Germinal center (tissue), 1 donor: ENCODE data around the gene TBL2.
"Not testable (repeated sequence)": the region's sequence is repeated elsewhere in the genome, so short reads cannot be mapped to it uniquely, and the experiment has no call there.

Source experiments
- DNase-seq: peaks from one replicate; pipeline ENCODE4 v3.0.0; 2012; ENCODE audit warnings: mixed read lengths, low spot score

TBL2 gene, protein sequence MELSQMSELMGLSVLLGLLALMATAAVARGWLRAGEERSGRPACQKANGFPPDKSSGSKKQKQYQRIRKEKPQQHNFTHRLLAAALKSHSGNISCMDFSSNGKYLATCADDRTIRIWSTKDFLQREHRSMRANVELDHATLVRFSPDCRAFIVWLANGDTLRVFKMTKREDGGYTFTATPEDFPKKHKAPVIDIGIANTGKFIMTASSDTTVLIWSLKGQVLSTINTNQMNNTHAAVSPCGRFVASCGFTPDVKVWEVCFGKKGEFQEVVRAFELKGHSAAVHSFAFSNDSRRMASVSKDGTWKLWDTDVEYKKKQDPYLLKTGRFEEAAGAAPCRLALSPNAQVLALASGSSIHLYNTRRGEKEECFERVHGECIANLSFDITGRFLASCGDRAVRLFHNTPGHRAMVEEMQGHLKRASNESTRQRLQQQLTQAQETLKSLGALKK

DNA sequence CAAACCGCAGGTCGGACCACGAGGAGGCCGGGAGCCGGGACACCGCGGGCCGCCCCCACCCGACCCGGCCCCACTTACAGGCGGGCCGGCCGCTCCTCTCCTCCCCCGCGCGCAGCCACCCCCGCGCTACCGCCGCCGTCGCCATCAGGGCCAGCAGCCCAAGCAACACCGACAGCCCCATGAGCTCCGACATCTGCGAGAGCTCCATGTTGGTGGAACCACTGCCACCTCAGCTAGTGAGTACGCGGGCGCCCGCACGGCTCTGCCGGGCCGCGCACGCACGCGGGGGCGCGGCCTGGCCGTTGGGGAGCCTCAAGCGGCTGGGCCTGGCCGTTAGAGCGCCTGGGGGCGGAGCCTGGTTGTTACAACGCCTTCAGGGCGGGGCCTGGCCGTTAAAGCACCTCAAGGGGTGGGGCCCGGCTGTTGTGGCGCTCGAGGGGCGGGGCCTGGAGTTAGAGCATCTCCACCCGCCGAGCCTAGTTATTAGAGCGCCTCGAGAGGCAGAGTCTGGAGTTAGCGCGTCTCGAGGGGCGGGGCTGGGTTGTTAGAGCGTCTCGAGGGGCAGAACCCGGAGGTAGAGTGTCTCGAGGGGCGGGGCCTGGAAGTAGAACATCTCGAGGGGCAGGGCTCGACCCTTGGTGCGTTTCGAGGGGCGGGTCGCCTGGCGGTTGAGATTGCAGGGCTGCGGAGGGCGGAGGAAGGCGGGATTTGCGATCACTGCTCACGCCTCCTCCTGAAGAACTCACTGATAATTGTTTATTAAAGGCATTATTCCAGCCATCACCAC lies at the start of gene TBL2:
Gene TBL2 (minus strand): TSS at position 238 of the 787 bp plus-strand sequence. CDS start 30 bp downstream, at position 208.
- DNase-seq, result peak; percentile 99

- no peak for DNase-seq
Measured at GRCh38 chr7:73626814-73627213, 48.4 kb upstream of the TBL2 start.

DNA sequence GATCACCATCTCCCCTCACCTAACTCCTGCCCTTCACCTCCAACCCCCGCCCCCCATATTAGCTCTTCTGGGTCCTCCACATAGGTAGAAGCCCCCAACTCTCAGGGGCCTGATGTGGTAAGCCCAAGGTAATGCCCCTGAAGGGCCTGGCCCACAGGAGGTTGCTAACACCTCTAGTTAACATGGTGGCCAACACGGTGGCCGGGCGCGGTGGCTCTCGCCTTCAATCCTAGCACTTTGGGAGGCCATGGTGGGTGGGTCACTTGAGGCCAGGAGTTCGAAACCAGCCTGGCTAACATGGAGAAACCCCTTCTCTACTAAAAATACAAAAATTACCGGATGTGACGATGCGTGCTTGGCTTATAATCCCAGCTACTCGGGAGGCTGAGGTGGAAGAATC lies 46.9 kb upstream of the TBL2 start:
- no peak for DNase-seq

- DNase-seq, result no peak
Measured at GRCh38 chr7:73624669-73625001, 46.3 kb upstream of the TBL2 start.

DNA sequence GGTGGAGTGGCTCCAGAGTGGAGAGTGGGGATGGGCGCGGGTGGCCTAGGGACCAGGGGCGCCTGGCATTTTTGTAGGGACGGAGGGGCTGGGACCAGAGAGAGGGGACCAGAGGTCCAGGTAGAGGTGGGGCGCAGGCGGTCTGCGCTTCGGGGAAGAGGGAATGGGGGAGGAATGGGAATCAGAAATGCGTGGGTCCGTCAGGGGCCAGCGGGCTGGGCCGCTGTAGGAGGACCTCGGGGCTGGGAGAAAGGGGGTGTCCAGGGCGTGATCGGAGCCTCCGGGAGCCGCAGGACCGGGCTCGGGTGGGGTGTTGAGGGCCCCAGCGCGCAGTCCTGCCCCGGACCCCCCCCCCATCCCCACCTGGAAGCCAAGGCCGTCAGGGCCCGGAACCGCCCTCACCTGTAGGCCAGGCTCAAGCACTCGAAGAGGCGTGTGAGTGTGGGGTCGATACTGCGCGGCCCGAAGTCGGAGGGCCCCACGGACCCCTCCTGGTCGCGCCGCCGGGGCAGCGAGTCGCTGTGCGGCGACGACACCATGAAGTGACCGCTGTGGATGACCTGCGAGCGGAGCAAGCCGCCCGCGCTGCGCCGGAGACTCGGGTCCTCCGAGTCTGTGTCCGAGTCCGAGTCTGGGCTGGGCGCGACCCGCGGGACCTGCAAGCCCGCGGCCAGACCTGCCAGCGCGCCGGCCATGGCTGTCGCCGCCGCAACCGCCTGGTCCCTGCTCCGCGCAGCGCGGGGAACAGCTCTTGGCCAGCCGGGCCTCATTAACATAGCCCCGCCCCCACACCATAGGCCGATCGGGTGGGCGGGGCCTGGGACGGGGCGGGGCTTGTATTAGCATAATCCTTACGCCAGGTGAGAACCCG lies 45.7 kb upstream of the TBL2 start, which contains the start of gene MLXIPL:
Gene MLXIPL (minus strand): TSS at position 725 of the 871 bp plus-strand sequence. CDS start 30 bp downstream, at position 695.
- peak; percentile 89 for DNase-seq

DNA sequence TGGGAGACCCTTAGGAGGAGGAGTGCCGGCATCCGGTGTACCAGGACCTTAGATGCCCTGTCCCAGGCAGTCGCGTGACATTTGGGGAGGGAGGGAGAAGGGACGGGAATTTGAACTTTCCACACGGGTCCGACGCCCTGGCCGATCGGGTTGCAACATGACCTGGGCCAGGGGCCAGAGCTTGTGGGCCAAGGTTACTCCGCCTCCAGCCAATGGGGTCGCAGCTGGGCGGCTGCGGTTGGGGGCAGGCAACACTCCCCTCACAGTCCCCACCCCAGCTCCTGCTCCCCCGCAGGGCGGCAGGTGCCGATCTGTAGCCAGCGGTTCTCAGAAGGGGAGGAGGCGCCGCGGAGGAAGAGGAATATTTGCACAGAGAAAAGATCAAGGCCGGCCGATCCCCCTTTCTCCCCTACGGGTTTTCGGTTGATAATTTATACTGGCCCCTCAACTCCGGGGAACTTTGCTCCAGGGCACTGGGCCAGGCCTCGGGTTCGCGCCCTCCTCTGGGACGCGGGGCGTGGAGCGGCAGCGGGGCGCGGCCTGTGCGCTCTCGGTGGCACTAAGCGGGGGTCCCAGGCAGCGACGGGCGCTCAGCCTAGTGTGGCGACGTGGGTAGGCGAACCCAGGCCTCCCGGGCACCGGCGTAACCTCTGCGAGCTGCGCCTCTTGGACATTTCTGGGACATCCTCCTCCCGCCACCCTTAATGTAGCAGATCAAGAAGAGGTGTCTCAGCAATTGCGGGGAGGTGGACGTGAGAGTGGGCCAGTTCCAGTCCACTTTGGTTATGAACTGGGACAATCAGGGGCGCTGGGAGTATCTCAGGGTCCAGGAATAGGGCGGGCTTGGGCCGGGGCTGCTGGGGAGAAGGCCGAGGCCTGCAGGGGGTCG lies 44.8 kb upstream of the TBL2 start:
- DNase-seq, result no peak

GRCh38 chr7:73622527-73622908 lies 44.1 kb upstream of the TBL2 start:
- DNase-seq, result no peak

DNA sequence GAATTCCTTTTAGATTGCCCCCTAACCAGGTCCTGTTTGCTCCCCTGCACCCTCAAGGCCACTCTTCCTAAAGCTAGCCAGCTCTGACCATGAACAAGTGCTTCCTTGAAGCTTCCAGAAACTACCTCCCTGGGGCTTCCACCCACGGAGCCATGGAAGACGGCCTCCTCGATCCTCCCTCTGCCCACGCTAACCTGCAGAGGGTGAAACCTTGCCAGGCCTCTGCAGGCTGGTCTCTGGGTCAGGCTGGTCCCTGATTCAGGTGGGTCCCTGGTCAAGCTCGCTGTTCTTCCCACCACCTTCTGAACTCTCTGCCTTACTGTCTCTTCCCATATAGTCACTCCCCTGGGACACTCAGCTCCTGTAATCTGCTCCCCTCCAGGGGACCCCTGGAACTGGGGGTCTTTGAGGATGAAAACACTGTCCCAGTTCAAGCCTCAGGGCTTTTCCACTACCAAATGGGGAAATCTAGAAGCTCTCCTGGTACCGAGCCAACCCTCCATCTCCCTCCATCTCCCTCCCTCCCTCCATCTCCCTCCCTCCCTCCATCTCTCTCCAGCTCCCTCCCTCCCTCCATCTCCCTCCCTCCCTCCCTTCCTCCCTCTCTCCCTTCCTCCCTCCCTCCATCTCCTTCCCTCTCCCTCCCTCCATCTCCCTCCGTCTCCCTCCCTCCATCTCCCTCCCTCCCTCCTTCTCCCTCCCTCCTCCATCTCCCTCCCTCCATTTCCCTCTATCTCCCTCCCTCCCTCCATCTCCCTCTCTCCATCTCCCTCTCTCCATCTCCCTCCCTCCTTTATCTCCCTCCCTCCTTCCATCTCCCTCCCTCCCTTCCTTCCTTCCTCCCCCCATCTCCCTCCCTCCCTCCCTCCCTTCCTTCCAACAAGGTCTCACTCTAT lies 43.0 kb upstream of the TBL2 start:
- DNase-seq, result no peak

DNA sequence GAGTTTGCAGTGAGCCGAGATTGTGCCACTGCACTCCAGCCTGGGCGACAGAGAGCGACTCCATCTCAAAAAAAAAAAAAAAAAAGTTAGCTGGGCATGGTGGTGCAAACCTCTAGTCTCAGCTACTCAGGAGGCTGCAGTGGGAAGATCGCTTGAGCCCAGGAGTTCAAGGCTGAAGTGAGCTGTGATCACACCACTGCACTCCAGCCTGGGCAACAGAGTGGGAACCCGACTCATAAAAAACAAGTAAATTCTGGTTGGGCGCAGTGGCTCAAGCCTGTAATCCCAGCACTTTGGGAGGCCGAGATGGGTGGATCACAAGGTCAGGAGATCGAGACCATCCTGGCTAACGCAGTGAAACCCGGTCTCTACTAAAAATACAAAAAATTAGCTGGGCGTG lies 41.0 kb upstream of the TBL2 start:
- not testable (repeated sequence) for DNase-seq

- no peak for DNase-seq
Measured at GRCh38 chr7:73618538-73618937, 40.2 kb upstream of the TBL2 start.

DNA sequence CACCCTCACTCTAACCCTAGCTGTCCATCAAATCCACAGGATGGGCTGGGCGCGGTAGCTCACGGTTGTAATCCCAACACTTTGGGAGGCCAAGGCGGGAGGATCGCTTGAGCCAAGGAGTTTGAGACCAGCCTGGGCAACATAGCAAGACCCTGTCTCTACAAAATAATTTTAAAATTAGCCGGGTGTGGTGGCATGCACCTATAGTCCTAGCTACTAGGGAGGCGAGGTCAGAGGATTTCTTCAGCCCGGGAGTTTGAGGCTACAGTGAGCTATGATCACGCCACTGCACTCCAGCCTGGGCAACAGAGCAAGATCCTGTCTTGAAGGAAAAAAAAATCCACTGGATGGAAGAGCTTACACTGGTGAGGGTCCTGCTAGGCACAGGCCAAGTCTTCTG lies 39.1 kb upstream of the TBL2 start:
- not testable (repeated sequence) for DNase-seq

DNA sequence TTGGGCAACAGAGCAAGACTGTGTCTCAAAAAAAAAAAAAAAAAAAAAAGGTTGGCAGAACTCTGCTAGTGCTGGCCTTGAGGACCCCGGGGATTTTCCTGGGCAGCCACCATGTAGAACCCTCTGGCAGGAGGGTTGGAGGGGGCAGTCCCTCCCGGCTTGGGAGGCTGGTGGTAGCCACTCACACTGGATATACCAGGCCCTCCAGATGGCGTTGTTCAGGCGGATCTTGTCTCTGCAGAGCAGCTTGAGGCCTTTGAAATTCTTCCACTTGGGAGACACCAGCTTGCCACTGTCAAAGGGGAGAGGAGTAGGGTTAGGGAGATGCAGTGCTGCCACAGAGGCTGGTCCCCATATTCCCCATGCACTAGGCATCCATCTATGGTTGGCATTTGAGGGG lies 37.5 kb upstream of the TBL2 start:
- DNase-seq, result no peak

DNA sequence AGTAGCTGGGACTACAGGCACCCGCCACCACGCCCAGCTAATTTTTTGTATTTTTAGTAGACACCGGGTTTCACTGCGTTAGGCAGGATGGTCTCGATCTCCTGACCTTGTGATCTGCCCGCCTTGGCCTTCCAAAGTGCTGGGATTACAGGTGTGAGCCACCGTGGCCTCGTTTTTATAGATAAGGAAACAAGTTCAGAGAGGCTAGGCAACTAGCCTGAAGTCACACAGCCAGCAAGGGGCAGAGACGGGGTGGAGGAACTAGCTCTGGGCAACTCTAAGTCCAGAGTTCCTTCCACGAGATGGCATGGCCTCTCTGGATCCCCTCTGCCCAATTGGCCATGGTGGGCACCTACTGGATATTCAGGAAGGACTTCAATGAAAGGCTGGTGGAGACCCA lies 36.6 kb upstream of the TBL2 start:
- not testable (repeated sequence) for DNase-seq

GRCh38 chr7:73613954-73614735 lies 35.8 kb upstream of the TBL2 start:
- DNase-seq, result no peak

GRCh38 chr7:73612598-73613269 lies 34.4 kb upstream of the TBL2 start:
- DNase-seq, result no peak

GRCh38 chr7:73611017-73611555 lies 32.7 kb upstream of the TBL2 start:
- DNase-seq, result no peak

GRCh38 chr7:73610105-73610504 lies 31.7 kb upstream of the TBL2 start:
- DNase-seq, result no peak

DNA sequence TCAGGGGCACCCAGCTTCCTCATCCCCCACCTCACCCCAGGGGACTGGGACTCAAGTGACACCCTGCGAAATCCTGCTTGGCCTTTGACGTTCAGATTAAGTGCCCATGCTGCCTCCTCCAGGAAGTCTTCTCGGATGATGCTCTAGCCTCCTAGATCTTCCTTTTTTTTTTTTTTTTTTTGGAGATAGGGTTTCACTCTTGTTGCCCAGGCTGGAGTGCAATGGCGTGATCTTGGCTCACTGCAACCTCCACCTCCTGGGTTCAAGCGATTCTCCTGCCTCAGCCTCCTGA lies 29.3 kb upstream of the TBL2 start:
- DNase-seq, result not testable (repeated sequence)
